K562 (cell line): Measurements from ENCODE around the gene HAX1. TPM values are rescaled to one million over a fixed set of nuclear protein-coding genes. Genes with fewer than 3 reads are reported as not detected.

Experiments used
- ATAC-seq: fragments of 200-7000 bp; cut with Tn5 transposase; 3 replicates; pipeline ENCODE4 v1.9.1; 2020; ENCODE audit warnings: moderate library complexity
- BruUV-seq: library from RNA; stranded (reverse); fragments of 400-500 nt; replicated peaks from 2 replicates; lab custom pipeline; 2021; lab: Mats Ljungman, UMichigan
- CTCF ChIA-PET: fragments of 300-600 bp; formaldehyde crosslinking; extraction: SDS; loops from one replicate; lab custom pipeline; 2021; ENCODE audit warnings: low intra/inter-chr PET ratio; lab: Yijun Ruan, JAX
- POLR2A ChIA-PET: fragments of 300-600, 350-650 bp; sonication (Branson Sonifier 250); formaldehyde crosslinking; extraction: SDS; loops from one replicate; lab custom pipeline; 2021; ENCODE audit warnings: antibody characterized with exemption, inconsistent platforms; lab: Yijun Ruan, JAX
- DNase-seq, 4 experiments: peaks; one replicate each; pipeline versions ENCODE4 v3.0.0 to v3.0.0-alpha.2; 2011 to 2018; ENCODE audit warnings: low spot score in 3 of 4, mixed read lengths in 3 of 4; ENCODE audit errors: extremely low read depth in 1 of 4
- FAIRE-seq: peaks from 2 replicates; lab custom pipeline; 2011; peaks lifted over from hg19 to GRCh38; lab: Jason Lieb, UNC
- H2AFZ ChIP-seq: 2 replicates; pipeline ENCODE4 v1.6.0; 2011; ENCODE audit warnings: low read depth, low read length, control low read depth, inconsistent platforms
- H3K27ac ChIP-seq: fragments of 200-600 bp; 3 replicates; pipeline ENCODE4 v1.8.0; 2011; ENCODE audit warnings: low read depth, mild to moderate bottlenecking, control low read depth, inconsistent platforms, low read length, moderate library complexity, mixed read lengths; ENCODE audit errors: extremely low read depth
- H3K27me3 ChIP-seq, 2 experiments: fragments of 300-600 bp in 1 of 2; 2 replicates in 1 of 2; 3 replicates in 1 of 2; pipeline versions ENCODE4 v1.6.0 to v1.8.0; 2011; ENCODE audit warnings: inconsistent platforms in 2 of 2, low read length in 2 of 2, mild to moderate bottlenecking in 1 of 2, mixed read lengths in 1 of 2, moderate library complexity in 1 of 2; ENCODE audit not compliant: control insufficient read depth in 2 of 2, insufficient read depth in 2 of 2
- H3K36me3 ChIP-seq: fragments of 300-600 bp; 3 replicates; pipeline ENCODE4 v1.8.0; 2011; ENCODE audit warnings: mild to moderate bottlenecking, low read length, inconsistent platforms; ENCODE audit not compliant: control insufficient read depth, insufficient read depth
- H3K4me1 ChIP-seq, 2 experiments: fragments of 200-600 bp in 1 of 2; replicated peaks in 1 of 2; 2 replicates in 1 of 2; 3 replicates in 1 of 2; pipeline versions ENCODE4 v1.5.1 to v1.8.0; 2011; ENCODE audit warnings: inconsistent platforms in 2 of 2, low read length in 2 of 2, mild to moderate bottlenecking in 1 of 2, mixed read lengths in 1 of 2, moderate library complexity in 1 of 2; ENCODE audit not compliant: control insufficient read depth in 2 of 2, insufficient read depth in 2 of 2
- H3K4me2 ChIP-seq: 2 replicates; pipeline ENCODE4 v1.6.1; 2011; ENCODE audit warnings: low read length, control low read depth, inconsistent platforms, mixed read lengths; ENCODE audit not compliant: insufficient read depth
- H3K4me3 ChIP-seq: fragments of 200-600 bp; sonication (generic), shearing (Covaris generic); 2 replicates; pipeline ENCODE4 v1.5.1; 2016; ENCODE audit warnings: control low read depth, inconsistent platforms
- H3K79me2 ChIP-seq: fragments of 200-600 bp; 3 replicates; pipeline ENCODE4 v1.8.0; 2011; ENCODE audit warnings: low read length, inconsistent platforms; ENCODE audit not compliant: control insufficient read depth, insufficient read depth
- H3K9ac ChIP-seq, 2 experiments: 2 replicates each; pipeline versions ENCODE4 v1.6.0 to v1.6.1; 2011; ENCODE audit warnings: low read depth in 2 of 2, low read length in 2 of 2, control low read depth in 1 of 2, inconsistent platforms in 1 of 2, mild to moderate bottlenecking in 1 of 2, mixed read lengths in 1 of 2; ENCODE audit not compliant: insufficient read depth in 1 of 2
- H3K9me1 ChIP-seq: one replicate; pipeline ENCODE4 v1.6.0; 2011; ENCODE audit warnings: inconsistent platforms, mild to moderate bottlenecking, low read length, moderate library complexity; ENCODE audit not compliant: control insufficient read depth, insufficient read depth
- H3K9me3 ChIP-seq: replicated peaks from 2 replicates; pipeline ENCODE4 v1.5.1; 2011; ENCODE audit warnings: low read depth, low read length, inconsistent platforms; ENCODE audit not compliant: control insufficient read depth, insufficient read depth
- H4K20me1 ChIP-seq: replicated peaks from 2 replicates; pipeline ENCODE4 v1.6.1; 2011; ENCODE audit warnings: low read length, inconsistent platforms, mixed read lengths; ENCODE audit not compliant: control insufficient read depth, insufficient read depth
- NFATC3 ChIP-seq: fragments of 450-650 bp; IDR thresholded peaks from 2 replicates; pipeline ENCODE4 v1.6.1; 2017; ENCODE audit warnings: mild to moderate bottlenecking
- SAFB2 ChIP-seq: fragments of 200-400 bp; formaldehyde crosslinking; IDR thresholded peaks from 2 replicates; pipeline ENCODE4 v1.6.1; 2018; ENCODE audit warnings: borderline replicate concordance, low read length, low read depth, moderate library complexity; ENCODE audit not compliant: severe bottlenecking
- SIX5 ChIP-seq, 2 experiments: IDR thresholded peaks; 2 replicates each; pipeline ENCODE4 v1.6.1; 2011; ENCODE audit warnings: low read length in 2 of 2, borderline replicate concordance in 1 of 2, low read depth in 1 of 2, mild to moderate bottlenecking in 1 of 2, moderate library complexity in 1 of 2; ENCODE audit not compliant: insufficient read depth in 1 of 2
- TFAP4 ChIP-seq: sonication (generic); formaldehyde crosslinking; IDR thresholded peaks from 2 replicates; pipeline ENCODE4 v1.8.0; 2022; ENCODE audit warnings: missing genetic modification reagents, mild to moderate bottlenecking, moderate library complexity, borderline replicate concordance
- ZFPM2 ChIP-seq: fragments of 250-450 bp; sonication (Bioruptor Pico); IDR thresholded peaks from 2 replicates; pipeline ENCODE4 v1.5.1; 2022; ENCODE audit warnings: mild to moderate bottlenecking
- ZNF77 ChIP-seq: fragments of 250-450 bp; sonication (Bioruptor Pico); IDR thresholded peaks from 2 replicates; pipeline ENCODE4 v1.5.0; 2020
- WGBS: fragments of 100-300 bp; shearing (Covaris generic); methylation state at CpG from one replicate; pipeline ENCODE4 v1.1.6; 2016; ENCODE audit warnings: low coverage, mixed read lengths; ENCODE audit not compliant: insufficient coverage; ENCODE audit errors: missing lambda C conversion rate; 5-methylcytosine and 5-hydroxymethylcytosine counted together
- in situ Hi-C: fragments of 300-500 bp; cut with MboI; formaldehyde crosslinking; loops from 4 replicates; pipeline ENCODE4 v1.15.0; 2018; ENCODE audit warnings: inconsistent platforms, mixed read lengths
- intact Hi-C: fragments of 100-400 bp; cut with micrococcal nuclease; formaldehyde crosslinking; loops from 2 replicates; pipeline ENCODE4 v1.14.2; 2022
- polyA plus RNA-seq, 8 experiments: library from polyadenylated mRNA; depleted of rRNA in 4 of 8; stranded (reverse) in 5 of 8; unstranded in 3 of 8; fragments of >200 nt; fragmentation: Nextera tagmentation in 2 of 8; fragmentation: Illumina TruSeq in 1 of 8; extraction: Ambion mirVana in 2 of 8; extraction: Trizol in 1 of 8; gene quantifications; 2 replicates each; pipeline versions ENCODE4 v1.2.1 to v1.2.3, GENCODE V29; 2011 to 2014; ENCODE audit warnings: inconsistent platforms in 1 of 8, missing spikeins in 1 of 8
- total RNA-seq, 7 experiments: library from RNA; depleted of rRNA in 6 of 7; stranded (reverse); fragments of >200 nt in 6 of 7; fragmentation: Illumina TruSeq in 2 of 7; extraction: Trizol in 2 of 7; gene quantifications; 2 replicates each; pipeline versions ENCODE4 v1.2.1 to v1.2.3, GENCODE V29; 2011 to 2021; ENCODE audit warnings: low replicate concordance in 1 of 7
- TF ChIP-seq, protein P1 (sequence below): fragments of 250-450 bp; sonication (Bioruptor Pico); IDR thresholded peaks from 2 replicates; pipeline ENCODE4 v1.4.0; 2020; ENCODE audit warnings: mild to moderate bottlenecking, moderate library complexity

HAX1 gene
- total and polyA plus RNA-seq, 9 of the 15 experiments (the other 6 are each of a cell fraction or from before 2014, with no cell fraction given) = 143 to 492 (median 234) TPM

DNA sequence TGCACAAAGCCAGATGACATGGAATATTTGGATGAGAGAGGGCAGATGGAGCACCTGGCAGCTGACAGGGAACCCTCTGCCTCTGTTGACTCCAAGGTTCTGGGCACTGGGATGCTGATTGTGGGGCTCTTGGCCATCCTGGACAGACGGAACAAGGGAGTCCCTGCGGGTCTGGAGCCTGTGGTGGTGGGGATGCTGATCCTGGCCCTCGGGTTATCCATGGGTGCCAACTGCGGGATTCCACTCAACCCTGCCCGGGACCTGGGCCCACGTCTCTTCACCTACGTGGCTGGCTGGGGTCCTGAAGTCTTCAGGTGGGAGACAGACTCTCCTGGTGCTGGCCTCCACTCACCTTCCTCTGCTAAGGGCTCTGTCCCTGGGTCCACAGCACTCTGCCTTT, 51.1 kb downstream of the HAX1 start (continued):
- TF ChIP-seq, protein P1, sequence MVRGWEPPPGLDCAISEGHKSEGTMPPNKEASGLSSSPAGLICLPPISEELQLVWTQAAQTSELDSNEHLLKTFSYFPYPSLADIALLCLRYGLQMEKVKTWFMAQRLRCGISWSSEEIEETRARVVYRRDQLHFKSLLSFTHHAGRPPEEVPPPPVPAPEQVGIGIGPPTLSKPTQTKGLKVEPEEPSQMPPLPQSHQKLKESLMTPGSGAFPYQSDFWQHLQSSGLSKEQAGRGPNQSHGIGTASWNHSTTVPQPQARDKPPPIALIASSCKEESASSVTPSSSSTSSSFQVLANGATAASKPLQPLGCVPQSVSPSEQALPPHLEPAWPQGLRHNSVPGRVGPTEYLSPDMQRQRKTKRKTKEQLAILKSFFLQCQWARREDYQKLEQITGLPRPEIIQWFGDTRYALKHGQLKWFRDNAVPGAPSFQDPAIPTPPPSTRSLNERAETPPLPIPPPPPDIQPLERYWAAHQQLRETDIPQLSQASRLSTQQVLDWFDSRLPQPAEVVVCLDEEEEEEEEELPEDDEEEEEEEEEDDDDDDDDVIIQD = no peak
- TF ChIP-seq ZFPM2 (no peak), SAFB2 (no peak), SIX5 (IDR thresholded peaks at IDR 0.05; ENCODE audit: borderline replicate concordance in 1 of 2, insufficient read depth in 1 of 2, low read depth in 1 of 2, low read length in 2 of 2) (no peak)

DNA sequence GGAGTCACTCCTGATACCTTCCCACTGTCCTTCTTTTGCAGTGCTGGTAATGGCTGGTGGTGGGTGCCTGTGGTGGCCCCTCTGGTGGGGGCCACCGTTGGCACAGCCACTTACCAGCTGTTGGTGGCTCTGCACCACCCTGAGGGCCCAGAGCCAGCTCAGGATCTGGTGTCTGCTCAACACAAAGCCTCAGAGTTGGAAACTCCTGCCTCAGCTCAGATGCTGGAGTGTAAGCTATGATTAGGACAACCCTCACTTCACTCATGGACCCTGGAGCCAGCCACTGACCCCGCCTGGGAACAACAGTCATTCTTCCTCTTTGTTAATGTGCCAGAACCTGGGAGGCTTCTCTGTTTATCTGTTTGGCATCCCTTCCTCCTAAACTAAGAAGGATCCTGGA, 51.8 kb downstream of the HAX1 start:
- intact Hi-C loops = no loop called here
- Histone ChIP-seq H3K9me1 (no peaks in the 10 kb centered on the region), H3K4me3 (no peak overlapping the region), H3K79me2 (peaks cover 33% of the 10 kb centered on the region), H3K27ac (no peak overlapping the region), H3K9ac (peak overlapping the region in 1 of 2 experiments; percentile 69; a peak in 1 of 4 replicates), H3K9me3 (no peaks in the 10 kb centered on the region), H3K27me3 (no peaks in the 10 kb centered on the region), H3K4me2 (peak overlapping the region; percentile 98), H2AFZ (peak overlapping the region; percentile 76), H4K20me1 (no peaks in the 10 kb centered on the region), H3K36me3 (no peaks in the 10 kb centered on the region; the same call in 2 of the 3 replicates), H3K4me1 (peaks cover 35 to 62% of the 10 kb centered on the region in 2 experiments; a peak in 4 of 5 replicates)
- CTCF ChIA-PET = interaction anchor here (0.6 to 0.7 kb wide), 2 partner anchors 10 to 52 kb away, joined by 4 read pairs; partner anchors contain the start of gene HAX1
- WGBS = 67% methylated on average over 2 of the region's 2 CpGs
- FAIRE-seq (no peak), ATAC-seq (no peak), DNase-seq (no peak)
- in situ Hi-C loops = no loop called here
- TF ChIP-seq TFAP4 (CRISPR knock-in tag) (0 out of 2 replicates have a peak, but pooled peaks have one; percentile 14), ZNF77 (no peak), NFATC3 (no peak)
- no TSS peak for BruUV-seq
- POLR2A ChIA-PET = interaction anchor here (0.6 to 1.6 kb wide), 2 partner anchors 27 to 30 kb away, joined by 3 read pairs; no protein-coding TSS in a partner anchor
